Ammon's horn (tissue), 1 donor: ENCODE measurements around the gene NRG4.
"Not testable (repeated sequence)": the region's sequence is repeated elsewhere in the genome, so short reads cannot be mapped to it uniquely, and the experiment has no call there.

Experiments used
- DNase-seq: peaks from one replicate; pipeline ENCODE4 v3.0.0-alpha.2; 2016; ENCODE audit warnings: low spot score

The NRG4 gene

DNA sequence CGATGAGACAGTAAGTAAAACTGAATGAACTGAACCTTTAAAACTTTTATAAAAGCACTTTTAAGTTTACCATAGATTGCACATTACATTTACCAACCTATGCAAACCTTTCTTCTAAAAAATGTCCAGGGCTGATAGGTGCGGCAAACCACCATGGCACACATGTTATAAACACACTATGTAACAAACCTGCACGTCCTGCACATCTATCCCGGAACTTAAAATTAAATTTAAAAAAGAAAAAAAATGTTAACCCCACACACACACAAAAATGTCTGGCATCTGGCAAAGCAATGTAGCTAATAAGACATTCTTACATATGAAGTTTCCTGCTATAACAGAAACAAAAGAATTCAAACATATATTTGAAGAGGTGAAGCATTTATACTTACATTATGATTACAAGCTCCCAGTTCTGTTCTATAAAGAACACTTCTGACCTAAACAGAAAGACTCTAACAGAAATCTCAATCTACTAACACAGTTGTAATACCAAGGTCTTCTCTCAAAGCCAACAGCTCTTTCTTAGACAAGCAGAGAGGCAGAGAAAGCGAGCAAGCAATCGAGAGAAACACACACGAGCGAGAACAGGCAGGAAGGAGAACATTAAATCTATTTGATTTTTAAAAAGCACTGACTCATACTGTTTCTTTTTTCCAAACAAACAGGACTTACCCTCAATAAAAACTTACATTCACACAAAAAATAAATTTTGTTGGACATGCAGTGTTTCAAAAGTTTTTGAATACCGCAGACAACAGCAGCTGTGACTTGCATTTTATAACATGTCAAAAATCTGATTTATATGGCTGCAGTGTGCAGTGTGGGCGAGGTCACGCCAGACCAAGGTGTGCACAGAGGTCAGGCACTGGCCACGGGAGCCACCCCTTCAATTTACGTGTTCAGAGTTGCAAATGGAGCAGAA lies at the start of gene NRG4:
TSS of gene NRG4 (minus strand) at position 798 of the 925 bp plus-strand sequence. CDS start 1,194 bp downstream, outside the sequence.
- DNase-seq, result no peak

DNA sequence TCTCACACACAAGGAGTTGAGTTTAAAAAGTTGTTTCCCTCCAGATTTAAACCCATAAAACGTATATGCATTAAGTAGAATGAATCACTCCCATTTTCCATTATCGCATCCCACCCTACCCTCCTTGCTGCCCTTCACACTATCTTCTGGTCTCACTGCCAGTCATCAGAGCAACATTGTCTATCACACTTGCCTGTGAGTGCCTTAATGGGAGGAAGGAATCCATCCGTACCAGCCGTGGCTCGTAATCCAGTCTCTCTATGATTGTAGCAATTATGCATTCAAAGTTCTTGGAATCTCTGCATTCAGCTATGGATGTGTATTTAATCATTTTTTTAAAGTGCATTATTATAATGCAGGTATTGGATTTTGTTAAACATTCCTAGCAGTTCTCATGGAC lies 49.5 kb upstream of the NRG4 start:
- DNase-seq, result no peak

- DNase-seq, result no peak
Measured at GRCh38 chr15:76060118-76060989, 48.1 kb upstream of the NRG4 start.

DNA sequence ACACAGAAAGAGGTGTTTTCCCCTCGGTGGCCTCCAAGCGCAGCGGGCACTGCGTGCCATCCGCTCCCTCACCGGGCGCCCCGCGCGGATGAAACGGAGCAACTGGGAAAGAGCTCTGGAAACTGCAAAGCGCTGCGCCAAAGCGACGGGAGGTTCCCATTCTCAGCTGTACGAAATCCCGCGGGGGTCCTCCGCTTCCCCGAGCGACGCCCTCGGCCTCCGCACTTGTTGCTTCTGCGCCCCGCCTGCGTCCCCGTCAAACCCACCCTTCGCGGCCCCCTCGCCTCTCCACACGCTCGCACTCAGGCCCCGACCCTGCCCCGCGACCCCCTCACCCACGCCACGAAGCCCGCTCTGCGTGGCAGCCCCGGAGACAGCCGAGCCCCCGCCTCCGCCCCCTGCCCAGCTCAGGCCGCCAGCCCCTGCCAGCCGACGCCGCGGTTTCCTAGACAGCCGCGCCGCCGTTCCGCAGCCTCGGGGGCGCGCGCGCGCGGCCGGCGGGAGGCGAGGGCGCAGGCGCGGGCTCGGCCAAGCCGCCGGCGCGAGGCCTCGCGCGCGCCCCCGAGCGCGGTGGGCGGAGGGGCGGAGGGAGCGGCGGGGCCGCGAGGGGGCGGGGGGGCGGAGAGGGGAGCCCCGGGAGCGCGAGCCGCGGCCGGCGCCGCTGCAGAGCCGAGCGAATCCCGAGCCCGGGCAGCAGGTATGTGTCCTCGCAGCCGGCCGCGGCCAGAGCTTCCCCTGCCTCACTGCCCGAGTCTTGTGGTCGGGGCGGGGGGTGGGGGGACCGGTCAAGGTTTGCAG lies 47.3 kb upstream of the NRG4 start, which contains the start of gene TMEM266:
TSS of gene TMEM266 (plus strand) at position 666 of the 798 bp plus-strand sequence. CDS start 74,279 bp downstream, outside the sequence.
- DNase-seq, result peak; percentile 48

DNA sequence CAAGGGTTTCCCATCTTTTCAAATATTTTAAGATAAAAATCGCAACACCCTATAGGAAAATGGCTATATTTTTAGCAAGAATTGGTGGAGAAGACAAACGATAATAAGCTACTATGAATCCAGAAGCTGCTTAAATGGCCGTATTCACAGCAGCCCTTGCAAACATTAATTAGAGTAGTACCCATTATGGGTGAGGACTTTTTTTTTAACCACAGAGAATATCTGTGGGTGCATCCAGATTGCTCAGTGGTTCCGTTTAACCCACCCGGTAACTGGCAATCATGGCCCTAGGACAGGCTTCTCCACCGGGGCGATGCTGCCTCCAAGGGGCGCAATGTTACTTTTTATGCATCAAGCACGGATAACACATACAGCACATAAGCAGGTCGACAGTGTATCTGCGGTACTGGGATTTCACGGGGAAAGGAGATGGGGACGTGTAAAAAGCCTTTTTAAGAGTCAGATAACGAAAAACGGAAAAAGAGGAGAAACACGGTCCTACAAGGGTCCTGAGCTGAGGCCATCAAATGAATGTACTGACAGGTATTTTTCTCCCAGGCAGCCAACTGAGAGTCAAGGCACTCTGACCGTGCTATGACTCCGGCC lies 46.6 kb upstream of the NRG4 start:
- DNase-seq, result peak; percentile 64

- peak; percentile 49 for DNase-seq
Measured at GRCh38 chr15:76057332-76058000, 45.2 kb upstream of the NRG4 start.

GRCh38 chr15:76056931-76057330 lies 44.7 kb upstream of the NRG4 start:
- no peak for DNase-seq

DNA sequence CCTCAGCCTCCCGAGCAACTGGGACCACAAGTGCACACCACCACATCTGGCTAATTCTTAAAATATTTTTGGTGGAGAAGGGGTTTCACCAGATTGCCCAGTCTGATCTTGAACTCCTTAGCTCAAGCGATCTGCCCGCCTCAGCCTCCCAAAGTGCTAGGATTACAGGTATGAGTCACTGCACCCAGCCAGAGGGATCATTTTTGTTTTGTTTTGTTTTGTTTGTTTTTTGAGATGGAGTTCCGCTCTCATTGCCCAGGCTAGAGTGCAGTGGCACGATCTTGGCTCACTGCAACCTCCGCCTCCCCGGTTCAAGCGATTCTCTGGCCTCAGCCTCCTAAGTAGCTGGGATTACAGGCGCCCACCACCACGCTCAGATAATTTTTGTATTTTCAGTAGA lies 42.0 kb upstream of the NRG4 start:
- DNase-seq, result not testable (repeated sequence)

DNA sequence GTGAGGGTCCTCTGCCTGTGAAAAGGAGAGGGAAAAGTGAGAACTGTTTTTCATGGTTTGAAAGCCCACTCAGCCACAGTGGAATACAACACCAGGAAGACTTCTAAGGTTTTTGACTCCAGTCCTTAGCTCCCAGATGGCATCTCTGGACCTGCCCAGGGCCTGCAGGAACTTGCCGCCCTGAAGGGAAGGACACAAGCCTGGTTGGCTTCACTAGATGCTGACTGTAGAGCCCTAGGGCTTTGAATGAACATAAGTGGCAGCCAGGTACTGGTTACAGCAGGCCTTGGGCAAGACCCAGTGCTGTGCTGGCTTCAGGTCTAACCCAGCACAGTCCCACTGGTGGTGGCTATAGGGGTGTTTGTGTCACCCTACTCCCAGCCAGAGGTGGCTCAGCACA lies 26.3 kb upstream of the NRG4 start:
- no peak for DNase-seq

GRCh38 chr15:76035593-76035992 lies 23.4 kb upstream of the NRG4 start:
- DNase-seq, result no peak

GRCh38 chr15:76034111-76034510 lies 21.9 kb upstream of the NRG4 start:
- no peak for DNase-seq

DNA sequence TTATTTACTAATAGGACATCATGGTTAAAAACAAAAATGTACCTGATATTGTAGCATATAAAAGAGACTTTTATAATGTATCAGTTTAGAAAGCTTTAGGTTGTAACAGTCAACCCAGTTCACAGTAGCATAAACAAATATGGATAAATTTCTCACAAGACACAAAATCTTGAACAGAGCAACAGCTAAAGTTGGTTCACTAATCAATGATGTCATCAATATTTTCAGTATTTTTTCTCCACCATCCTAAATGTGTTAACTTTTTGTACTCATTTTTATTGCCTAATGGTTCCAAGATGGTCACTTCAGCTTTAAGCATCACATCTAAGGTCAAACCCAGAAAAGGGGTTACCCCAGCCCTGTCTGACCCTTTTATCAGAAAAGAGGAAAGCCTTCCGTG lies 21.2 kb upstream of the NRG4 start:
- no peak for DNase-seq

DNA sequence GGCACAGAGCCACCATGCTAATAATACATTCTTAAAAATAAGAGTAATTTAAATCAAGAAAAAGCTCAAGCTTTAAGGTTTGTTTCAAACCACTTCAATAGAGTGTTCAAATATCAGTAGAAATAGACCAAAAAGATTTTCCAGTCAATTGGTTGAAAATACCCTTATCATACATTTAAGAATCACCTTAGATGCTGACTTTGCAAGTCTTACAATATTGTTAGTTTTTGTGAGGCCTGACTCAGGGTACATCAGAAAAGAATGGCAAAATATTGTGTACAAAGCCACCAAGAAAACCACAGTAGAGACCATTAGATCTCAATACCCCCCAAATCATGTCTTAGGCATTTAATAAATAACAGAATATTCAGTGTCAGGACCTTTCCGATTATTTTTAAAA lies 19.8 kb upstream of the NRG4 start:
- no peak for DNase-seq

- DNase-seq, result no peak
Measured at GRCh38 chr15:76024021-76024768, 12.0 kb upstream of the NRG4 start.

DNA sequence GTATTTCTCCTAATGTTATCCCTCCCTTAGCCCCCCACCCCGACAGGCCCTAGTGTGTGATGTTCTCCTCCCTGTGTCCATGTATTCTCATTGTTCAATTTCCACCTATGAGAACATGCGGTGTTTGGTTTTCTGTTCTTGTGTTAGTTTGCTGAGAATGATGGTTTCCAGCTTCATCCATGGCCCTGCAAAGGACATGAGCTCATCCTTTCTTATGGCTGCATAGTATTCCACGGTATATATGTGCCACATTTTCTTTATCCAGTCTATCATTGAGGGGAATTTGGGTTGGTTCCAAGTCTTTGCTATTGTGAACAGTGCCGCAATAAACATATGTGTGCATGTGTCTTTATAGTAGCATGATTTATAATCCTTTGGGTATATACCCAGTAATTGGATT lies 1.2 kb upstream of the NRG4 start:
- not testable (repeated sequence) for DNase-seq

- DNase-seq, result no peak
Measured at GRCh38 chr15:76010613-76011012, 1.6 kb downstream of the NRG4 start.

DNA sequence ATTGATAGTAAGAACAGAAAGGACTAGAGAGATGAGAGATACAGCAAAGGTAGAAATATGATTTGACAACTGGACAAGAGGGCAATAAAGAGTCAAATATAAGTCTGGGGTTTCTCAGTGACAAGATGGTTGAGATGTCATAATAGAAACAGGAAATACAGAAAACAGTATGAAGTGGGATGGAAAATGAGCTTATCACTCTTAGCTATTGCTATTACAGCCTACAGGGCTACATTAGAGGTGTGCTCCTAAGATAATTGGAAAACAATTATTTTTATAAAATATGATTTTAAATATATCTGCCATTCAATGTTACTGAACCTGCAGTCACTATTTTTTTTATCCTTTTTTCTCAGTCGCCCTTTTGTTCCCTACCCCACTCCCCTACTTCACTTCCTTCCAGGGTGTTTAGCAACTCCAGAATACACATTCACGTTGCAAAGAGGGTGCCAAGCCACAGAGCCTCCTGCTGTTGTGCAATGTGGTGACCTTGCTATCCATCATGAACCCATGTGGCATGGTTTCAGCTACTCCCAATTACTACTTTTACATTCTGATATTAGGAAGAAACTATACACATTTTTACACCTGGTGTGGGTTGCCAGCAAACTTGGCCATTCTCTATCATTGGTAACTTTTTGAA lies 6.0 kb downstream of the NRG4 start:
- DNase-seq, result no peak

- DNase-seq, result no peak
Measured at GRCh38 chr15:76003364-76003763, 8.9 kb downstream of the NRG4 start.

- DNase-seq, result no peak
Measured at GRCh38 chr15:75995611-75996010, 16.6 kb downstream of the NRG4 start.

DNA sequence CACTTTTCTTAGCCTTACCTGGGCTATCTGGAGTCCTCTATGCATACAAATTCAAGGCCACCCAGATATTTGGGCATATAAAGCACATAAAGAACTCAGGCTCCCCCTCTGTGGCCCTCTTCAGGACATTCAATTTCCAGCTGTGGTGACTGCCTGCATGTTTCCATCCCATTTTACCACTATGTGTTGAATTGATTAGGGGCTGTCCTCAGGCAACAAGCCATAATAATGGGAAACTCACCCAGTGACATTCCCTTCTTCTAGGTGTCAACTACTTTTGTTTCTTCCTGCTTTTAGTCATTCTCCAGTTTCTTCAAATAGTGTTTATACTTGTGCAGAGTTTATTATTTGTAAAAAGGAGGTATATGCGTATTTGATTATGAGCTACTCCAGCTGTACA lies 18.0 kb downstream of the NRG4 start:
- DNase-seq, result no peak
